GM23338 (cell line): ENCODE results near the gene EPHB1. TPM values are rescaled to one million over a fixed set of nuclear protein-coding genes. Genes with fewer than 3 reads are reported as not detected.

ENCODE experiments used
- ATAC-seq: fragments of 200-7000 bp; cut with Tn5 transposase; 3 replicates; pipeline ENCODE4 v1.9.1; 2020
- DNase-seq: peaks from one replicate; pipeline ENCODE4 v3.0.0-alpha.2; 2015; ENCODE audit warnings: low spot score
- H2AFZ ChIP-seq: fragments of 200-600 bp; sonication (generic); 2 replicates; pipeline ENCODE4 v1.8.0; 2016; ENCODE audit warnings: antibody characterized with exemption, mild to moderate bottlenecking, moderate library complexity
- H3F3A ChIP-seq: fragments of 200-600 bp; sonication (generic); replicated peaks from 2 replicates; pipeline ENCODE4 v1.8.0; 2017; ENCODE audit warnings: antibody characterized with exemption, mixed run types, low read depth
- H3K27ac ChIP-seq: fragments of 200-600 bp; sonication (generic); 2 replicates; pipeline ENCODE4 v1.6.1; 2016; ENCODE audit warnings: low read depth
- H3K27me3 ChIP-seq: fragments of 200-600 bp; sonication (generic); 2 replicates; pipeline ENCODE4 v1.8.0; 2016; ENCODE audit warnings: mild to moderate bottlenecking, mixed run types, moderate library complexity; ENCODE audit not compliant: insufficient read depth
- H3K36me3 ChIP-seq: fragments of 200-600 bp; sonication (generic); 2 replicates; pipeline ENCODE4 v1.8.0; 2016; ENCODE audit warnings: mild to moderate bottlenecking; ENCODE audit not compliant: insufficient read depth
- H3K4me1 ChIP-seq: fragments of 200-600 bp; sonication (generic); 2 replicates; pipeline ENCODE4 v1.8.0; 2016; ENCODE audit warnings: mild to moderate bottlenecking, moderate library complexity; ENCODE audit not compliant: insufficient read depth
- H3K4me2 ChIP-seq: fragments of 200-600 bp; sonication (generic); 2 replicates; pipeline ENCODE4 v1.7.1; 2017; ENCODE audit warnings: mixed run types
- H3K4me3 ChIP-seq: fragments of 200-600 bp; sonication (generic); 2 replicates; pipeline ENCODE4 v1.6.1; 2016; ENCODE audit warnings: mixed run types
- H3K79me2 ChIP-seq: fragments of 200-600 bp; sonication (generic); replicated peaks from 2 replicates; pipeline ENCODE4 v1.8.0; 2017; ENCODE audit warnings: mild to moderate bottlenecking; ENCODE audit not compliant: insufficient read depth
- H3K9me2 ChIP-seq: fragments of 200-600 bp; sonication (generic); 2 replicates; pipeline ENCODE4 v1.8.0; 2017; ENCODE audit not compliant: insufficient read depth
- H4K20me1 ChIP-seq: fragments of 200-600 bp; sonication (generic); replicated peaks from 2 replicates; pipeline ENCODE4 v1.8.0; 2017; ENCODE audit warnings: mild to moderate bottlenecking; ENCODE audit not compliant: insufficient read depth
- H3K27ac Mint-ChIP-seq: 2 replicates; pipeline ENCODE4 v1.8.0; 2020; ENCODE audit warnings: inconsistent platforms, mild to moderate bottlenecking, moderate library complexity, mixed read lengths
- H3K27me3 Mint-ChIP-seq: 3 replicates; pipeline ENCODE4 v1.8.0; 2022; ENCODE audit warnings: low read depth, mild to moderate bottlenecking, moderate library complexity, mixed read lengths, inconsistent platforms; ENCODE audit not compliant: insufficient read depth, poor library complexity
- H3K36me3 Mint-ChIP-seq: 3 replicates; pipeline ENCODE4 v1.8.0; 2021; ENCODE audit warnings: low read depth, mild to moderate bottlenecking, inconsistent platforms, moderate library complexity, mixed read lengths
- H3K4me1 Mint-ChIP-seq: 3 replicates; pipeline ENCODE4 v1.8.0; 2020; ENCODE audit warnings: mild to moderate bottlenecking, inconsistent platforms, mixed read lengths
- H3K4me3 Mint-ChIP-seq: 3 replicates; pipeline ENCODE4 v1.8.0; 2021; ENCODE audit warnings: moderate library complexity, mild to moderate bottlenecking, inconsistent platforms, mixed read lengths
- H3K9me3 Mint-ChIP-seq: 3 replicates; pipeline ENCODE4 v1.8.0; 2020; ENCODE audit warnings: moderate library complexity, mild to moderate bottlenecking, inconsistent platforms, mixed read lengths
- CREB1 ChIP-seq: fragments of 250-450 bp; sonication (Bioruptor Pico); IDR thresholded peaks from 2 replicates; pipeline ENCODE4 v1.5.0; 2020; ENCODE audit warnings: low read depth, mild to moderate bottlenecking, moderate library complexity
- EZH2 ChIP-seq: fragments of 200-600 bp; sonication (generic); IDR thresholded peaks from one replicate; pipeline ENCODE4 v1.8.0; 2017; ENCODE audit warnings: antibody characterized with exemption, mild to moderate bottlenecking, low read depth; ENCODE audit not compliant: unreplicated experiment
- EZH2phosphoT487 ChIP-seq: fragments of 200-600 bp; sonication (generic); IDR thresholded peaks from one replicate; pipeline ENCODE4 v1.8.1; 2018; ENCODE audit warnings: antibody characterized with exemption; ENCODE audit not compliant: unreplicated experiment
- ZNF114 ChIP-seq: fragments of 250-450 bp; sonication (Bioruptor Pico); IDR thresholded peaks from 2 replicates; pipeline ENCODE4 v1.5.0; 2020; ENCODE audit warnings: mild to moderate bottlenecking, moderate library complexity
- ZNF331 ChIP-seq: fragments of 250-450 bp; sonication (Bioruptor Pico); IDR thresholded peaks from 2 replicates; pipeline ENCODE4 v1.5.0; 2020; ENCODE audit warnings: low read depth, mild to moderate bottlenecking, moderate library complexity
- polyA plus RNA-seq: library from polyadenylated mRNA; unstranded; fragments of >200 nt; fragmentation: Nextera tagmentation; extraction: Ambion mirVana; gene quantifications from 2 replicates; pipeline ENCODE4 v1.2.1, GENCODE V29; 2016
- total RNA-seq: library from RNA; depleted of rRNA; stranded (reverse); fragments of >200 nt; shearing (Covaris generic); gene quantifications from 2 replicates; pipeline ENCODE4 v1.2.3, GENCODE V29; 2014
- TF ChIP-seq, protein P1 (sequence below): fragments of 250-450 bp; sonication (Bioruptor Pico); IDR thresholded peaks from 2 replicates; pipeline ENCODE4 v1.5.0; 2020; ENCODE audit warnings: mild to moderate bottlenecking, moderate library complexity
- TF ChIP-seq, protein P2 (sequence below): IDR thresholded peaks from 2 replicates; pipeline ENCODE4 v1.6.1; 2016; ENCODE audit warnings: antibody characterized with exemption
- TF ChIP-seq, protein P3 (sequence below), 2 experiments: fragments of 200-600 bp in 1 of 2; sonication (generic) in 1 of 2; conservative IDR thresholded peaks; 2 replicates each; pipeline versions ENCODE4 v1.5.1 to v1.6.1; 2016 to 2017; ENCODE audit warnings: antibody characterized with exemption in 2 of 2, low read depth in 2 of 2, mild to moderate bottlenecking in 2 of 2, moderate library complexity in 1 of 2

Gene EPHB1
- total and polyA plus RNA-seq, 2 experiments from 2014 or later = 2.7 to 5.2 TPM

DNA sequence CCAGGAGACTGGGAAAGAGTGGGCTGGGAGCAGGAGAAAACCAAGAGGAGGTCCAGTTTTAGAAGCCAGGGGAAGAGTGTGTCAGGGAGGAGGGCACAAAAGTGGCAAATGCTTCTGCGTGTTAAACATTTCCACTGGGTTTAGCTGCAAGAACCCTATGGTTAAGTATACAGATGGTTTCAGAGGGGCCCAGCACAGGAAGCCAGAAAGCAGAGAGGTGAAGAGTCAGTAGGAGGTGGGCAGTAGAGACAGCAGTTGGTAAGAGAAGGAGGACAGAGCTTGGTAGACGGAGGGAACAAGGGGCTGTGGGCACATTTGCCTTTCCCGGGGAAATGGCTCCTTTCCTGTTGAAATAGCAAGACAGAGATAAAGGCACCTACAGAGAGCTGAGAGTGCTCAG lies 133.8 kb downstream of the EPHB1 start (continued):
- TF ChIP-seq, protein P1, sequence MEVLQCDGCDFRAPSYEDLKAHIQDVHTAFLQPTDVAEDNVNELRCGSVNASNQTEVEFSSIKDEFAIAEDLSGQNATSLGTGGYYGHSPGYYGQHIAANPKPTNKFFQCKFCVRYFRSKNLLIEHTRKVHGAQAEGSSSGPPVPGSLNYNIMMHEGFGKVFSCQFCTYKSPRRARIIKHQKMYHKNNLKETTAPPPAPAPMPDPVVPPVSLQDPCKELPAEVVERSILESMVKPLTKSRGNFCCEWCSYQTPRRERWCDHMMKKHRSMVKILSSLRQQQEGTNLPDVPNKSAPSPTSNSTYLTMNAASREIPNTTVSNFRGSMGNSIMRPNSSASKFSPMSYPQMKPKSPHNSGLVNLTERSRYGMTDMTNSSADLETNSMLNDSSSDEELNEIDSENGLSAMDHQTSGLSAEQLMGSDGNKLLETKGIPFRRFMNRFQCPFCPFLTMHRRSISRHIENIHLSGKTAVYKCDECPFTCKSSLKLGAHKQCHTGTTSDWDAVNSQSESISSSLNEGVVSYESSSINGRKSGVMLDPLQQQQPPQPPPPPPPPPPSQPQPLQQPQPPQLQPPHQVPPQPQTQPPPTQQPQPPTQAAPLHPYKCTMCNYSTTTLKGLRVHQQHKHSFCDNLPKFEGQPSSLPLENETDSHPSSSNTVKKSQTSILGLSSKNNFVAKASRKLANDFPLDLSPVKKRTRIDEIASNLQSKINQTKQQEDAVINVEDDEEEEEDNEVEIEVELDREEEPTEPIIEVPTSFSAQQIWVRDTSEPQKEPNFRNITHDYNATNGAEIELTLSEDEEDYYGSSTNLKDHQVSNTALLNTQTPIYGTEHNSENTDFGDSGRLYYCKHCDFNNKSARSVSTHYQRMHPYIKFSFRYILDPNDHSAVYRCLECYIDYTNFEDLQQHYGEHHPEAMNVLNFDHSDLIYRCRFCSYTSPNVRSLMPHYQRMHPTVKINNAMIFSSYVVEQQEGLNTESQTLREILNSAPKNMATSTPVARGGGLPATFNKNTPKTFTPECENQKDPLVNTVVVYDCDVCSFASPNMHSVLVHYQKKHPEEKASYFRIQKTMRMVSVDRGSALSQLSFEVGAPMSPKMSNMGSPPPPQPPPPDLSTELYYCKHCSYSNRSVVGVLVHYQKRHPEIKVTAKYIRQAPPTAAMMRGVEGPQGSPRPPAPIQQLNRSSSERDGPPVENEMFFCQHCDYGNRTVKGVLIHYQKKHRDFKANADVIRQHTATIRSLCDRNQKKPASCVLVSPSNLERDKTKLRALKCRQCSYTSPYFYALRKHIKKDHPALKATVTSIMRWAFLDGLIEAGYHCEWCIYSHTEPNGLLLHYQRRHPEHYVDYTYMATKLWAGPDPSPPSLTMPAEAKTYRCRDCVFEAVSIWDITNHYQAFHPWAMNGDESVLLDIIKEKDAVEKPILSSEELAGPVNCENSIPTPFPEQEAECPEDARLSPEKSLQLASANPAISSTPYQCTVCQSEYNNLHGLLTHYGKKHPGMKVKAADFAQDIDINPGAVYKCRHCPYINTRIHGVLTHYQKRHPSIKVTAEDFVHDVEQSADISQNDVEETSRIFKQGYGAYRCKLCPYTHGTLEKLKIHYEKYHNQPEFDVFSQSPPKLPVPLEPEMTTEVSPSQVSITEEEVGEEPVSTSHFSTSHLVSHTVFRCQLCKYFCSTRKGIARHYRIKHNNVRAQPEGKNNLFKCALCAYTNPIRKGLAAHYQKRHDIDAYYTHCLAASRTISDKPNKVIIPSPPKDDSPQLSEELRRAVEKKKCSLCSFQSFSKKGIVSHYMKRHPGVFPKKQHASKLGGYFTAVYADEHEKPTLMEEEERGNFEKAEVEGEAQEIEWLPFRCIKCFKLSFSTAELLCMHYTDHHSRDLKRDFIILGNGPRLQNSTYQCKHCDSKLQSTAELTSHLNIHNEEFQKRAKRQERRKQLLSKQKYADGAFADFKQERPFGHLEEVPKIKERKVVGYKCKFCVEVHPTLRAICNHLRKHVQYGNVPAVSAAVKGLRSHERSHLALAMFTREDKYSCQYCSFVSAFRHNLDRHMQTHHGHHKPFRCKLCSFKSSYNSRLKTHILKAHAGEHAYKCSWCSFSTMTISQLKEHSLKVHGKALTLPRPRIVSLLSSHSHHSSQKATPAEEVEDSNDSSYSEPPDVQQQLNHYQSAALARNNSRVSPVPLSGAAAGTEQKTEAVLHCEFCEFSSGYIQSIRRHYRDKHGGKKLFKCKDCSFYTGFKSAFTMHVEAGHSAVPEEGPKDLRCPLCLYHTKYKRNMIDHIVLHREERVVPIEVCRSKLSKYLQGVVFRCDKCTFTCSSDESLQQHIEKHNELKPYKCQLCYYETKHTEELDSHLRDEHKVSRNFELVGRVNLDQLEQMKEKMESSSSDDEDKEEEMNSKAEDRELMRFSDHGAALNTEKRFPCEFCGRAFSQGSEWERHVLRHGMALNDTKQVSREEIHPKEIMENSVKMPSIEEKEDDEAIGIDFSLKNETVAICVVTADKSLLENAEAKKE (CRISPR knock-in tag) = no peak

DNA sequence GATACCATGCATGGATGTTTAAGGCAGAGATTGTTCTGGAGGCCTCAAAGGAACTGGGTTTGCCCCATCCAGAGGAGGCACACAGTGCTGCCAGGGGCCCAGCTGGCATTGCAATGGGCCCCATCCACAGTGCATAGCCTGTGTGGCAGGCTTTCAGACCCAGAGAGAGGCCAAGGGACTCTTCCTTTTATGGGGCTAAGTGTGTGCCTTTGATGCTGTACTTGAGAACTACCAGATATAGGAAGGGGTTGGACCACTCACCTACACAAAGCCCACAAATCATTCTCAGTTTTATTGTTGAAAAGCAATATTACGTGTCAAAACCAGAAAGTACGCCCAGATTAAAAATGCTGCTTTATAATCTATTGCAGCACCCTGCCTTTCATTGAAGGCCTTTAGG lies 134.9 kb downstream of the EPHB1 start:
- H3K4me1 Mint-ChIP-seq = peaks cover 23% of the 10 kb centered on the region
- peaks cover 5% of the 10 kb centered on the region; the same call in 1 of the 2 replicates for H3K9me2 ChIP-seq
- no peaks in the 10 kb centered on the region for H3K27me3 ChIP-seq
- H3K79me2 ChIP-seq = no peaks in the 10 kb centered on the region
- H4K20me1 ChIP-seq = no peaks in the 10 kb centered on the region
- peaks cover 2% of the 10 kb centered on the region; the same call in 1 of the 3 replicates for H3K9me3 Mint-ChIP-seq
- no peaks in the 10 kb centered on the region for H3F3A ChIP-seq
- DNase-seq (no peak), ATAC-seq (no peak)
- H3K36me3 ChIP-seq = no peaks in the 10 kb centered on the region
- no peak overlapping the region for H3K27ac ChIP-seq
- no peak overlapping the region for H3K4me3 Mint-ChIP-seq
- H3K27ac Mint-ChIP-seq = no peak overlapping the region
- no peak overlapping the region for H2AFZ ChIP-seq
- H3K36me3 Mint-ChIP-seq = peaks cover 9% of the 10 kb centered on the region
- H3K27me3 Mint-ChIP-seq = peaks cover 2% of the 10 kb centered on the region
- H3K4me2 ChIP-seq = no peak overlapping the region
- peaks cover 22% of the 10 kb centered on the region for H3K4me1 ChIP-seq
- H3K4me3 ChIP-seq = no peak overlapping the region
- TF ChIP-seq EZH2 = no peak
- TF ChIP-seq CREB1 = no peak
- TF ChIP-seq, protein P2, sequence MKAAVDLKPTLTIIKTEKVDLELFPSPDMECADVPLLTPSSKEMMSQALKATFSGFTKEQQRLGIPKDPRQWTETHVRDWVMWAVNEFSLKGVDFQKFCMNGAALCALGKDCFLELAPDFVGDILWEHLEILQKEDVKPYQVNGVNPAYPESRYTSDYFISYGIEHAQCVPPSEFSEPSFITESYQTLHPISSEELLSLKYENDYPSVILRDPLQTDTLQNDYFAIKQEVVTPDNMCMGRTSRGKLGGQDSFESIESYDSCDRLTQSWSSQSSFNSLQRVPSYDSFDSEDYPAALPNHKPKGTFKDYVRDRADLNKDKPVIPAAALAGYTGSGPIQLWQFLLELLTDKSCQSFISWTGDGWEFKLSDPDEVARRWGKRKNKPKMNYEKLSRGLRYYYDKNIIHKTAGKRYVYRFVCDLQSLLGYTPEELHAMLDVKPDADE = no peak
- TF ChIP-seq, protein P3, sequence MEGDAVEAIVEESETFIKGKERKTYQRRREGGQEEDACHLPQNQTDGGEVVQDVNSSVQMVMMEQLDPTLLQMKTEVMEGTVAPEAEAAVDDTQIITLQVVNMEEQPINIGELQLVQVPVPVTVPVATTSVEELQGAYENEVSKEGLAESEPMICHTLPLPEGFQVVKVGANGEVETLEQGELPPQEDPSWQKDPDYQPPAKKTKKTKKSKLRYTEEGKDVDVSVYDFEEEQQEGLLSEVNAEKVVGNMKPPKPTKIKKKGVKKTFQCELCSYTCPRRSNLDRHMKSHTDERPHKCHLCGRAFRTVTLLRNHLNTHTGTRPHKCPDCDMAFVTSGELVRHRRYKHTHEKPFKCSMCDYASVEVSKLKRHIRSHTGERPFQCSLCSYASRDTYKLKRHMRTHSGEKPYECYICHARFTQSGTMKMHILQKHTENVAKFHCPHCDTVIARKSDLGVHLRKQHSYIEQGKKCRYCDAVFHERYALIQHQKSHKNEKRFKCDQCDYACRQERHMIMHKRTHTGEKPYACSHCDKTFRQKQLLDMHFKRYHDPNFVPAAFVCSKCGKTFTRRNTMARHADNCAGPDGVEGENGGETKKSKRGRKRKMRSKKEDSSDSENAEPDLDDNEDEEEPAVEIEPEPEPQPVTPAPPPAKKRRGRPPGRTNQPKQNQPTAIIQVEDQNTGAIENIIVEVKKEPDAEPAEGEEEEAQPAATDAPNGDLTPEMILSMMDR (conservative IDR thresholded peaks at IDR 0.05; ENCODE audit: low read depth in 2 of 2) = no peak
- TF ChIP-seq EZH2phosphoT487 = no peak
- no peak for TF ChIP-seq ZNF331 (CRISPR knock-in tag)
- no peak for TF ChIP-seq ZNF114 (CRISPR knock-in tag)
